ENCODE data around the gene ATP13A2. TPM values are rescaled to one million over a fixed set of nuclear protein-coding genes. Genes with fewer than 3 reads are reported as not detected.

Gene ATP13A2
- total RNA-seq, 5 donors from 2014 or later (not counting 1 experiment from before 2014, with no cell fraction given): 39.4 to 65.5 (median 58.2) TPM

DNA sequence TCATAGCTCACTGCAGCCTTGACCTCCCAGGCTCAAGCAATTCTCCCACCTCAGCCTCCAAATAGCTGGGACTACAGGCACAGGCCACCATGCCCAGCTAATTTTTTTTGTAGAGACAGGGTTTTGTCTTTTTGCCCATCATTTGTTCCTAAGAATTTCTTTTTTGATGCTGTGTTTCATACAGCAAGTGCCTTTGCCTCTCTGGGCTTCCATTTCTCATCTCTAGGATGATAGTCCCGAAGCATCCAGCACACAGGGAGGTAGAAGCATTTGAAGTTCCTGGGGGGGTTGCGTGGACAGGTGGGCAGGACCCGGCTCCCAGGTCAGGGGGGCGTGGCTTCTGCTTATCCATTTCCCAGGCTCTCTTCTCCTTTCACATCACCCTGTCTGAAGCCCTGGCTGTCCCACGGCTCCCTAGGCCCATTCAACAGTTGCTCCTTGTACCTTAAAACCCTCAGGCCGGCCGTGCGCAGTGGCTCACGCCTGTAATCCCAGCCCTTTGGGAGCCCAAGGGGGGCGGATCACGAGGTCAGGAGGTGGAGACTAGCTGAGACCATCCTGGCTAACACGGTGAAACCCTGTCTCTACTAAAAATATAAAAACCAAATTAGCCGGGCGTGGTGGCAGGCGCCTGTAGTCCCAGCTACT, 3.4 kb downstream of the ATP13A2 start:
- no peak for DNase-seq
- Histone ChIP-seq H3K27me3 (replicated peaks in 1 of 2; ENCODE audit: control insufficient read depth in 2 of 2, extremely low read depth in 1 of 2, insufficient read depth in 2 of 2, low read length in 1 of 2) (no peaks in the 10 kb centered on the region), H3K4me3 (ENCODE audit: control insufficient read depth in 1 of 2, extremely low read depth in 1 of 2, low read length in 1 of 2) (no peak overlapping the region), H3K27ac (ENCODE audit: low read length) (no peak overlapping the region), H3K36me3 (ENCODE audit: control insufficient read depth in 2 of 2, extremely low read depth in 1 of 2, insufficient read depth in 1 of 2, low read length in 1 of 2) (peaks cover 8 to 25% of the 10 kb centered on the region in 2 donors), H3K4me1 (ENCODE audit: control insufficient read depth in 1 of 2, extremely low read depth in 1 of 2, insufficient read depth in 2 of 2, low read length in 2 of 2) (peaks cover 7 to 24% of the 10 kb centered on the region in 2 experiments), H3K9me3 (no peaks in the 10 kb centered on the region)
- ATAC-seq (replicated peaks in 1 of 4): no peak
- 100% methylated on average over 3 of the region's 15 CpGs for WGBS (ENCODE audit: insufficient coverage)
- POLR2A ChIA-PET: interaction anchor here in 1 of 2 donors (0.6 kb wide), 1 partner anchor 12 kb away, joined by 16 read pairs; no protein-coding TSS in a partner anchor
- Mint-ChIP-seq H3K27ac (no peak overlapping the region), H3K9me3 (no peaks in the 10 kb centered on the region), H3K4me1 (peaks cover 19 to 23% (median 22%) of the 10 kb centered on the region in 3 donors), H3K36me3 (peaks cover 8% of the 10 kb centered on the region), H3K4me3 (no peak overlapping the region), H3K27me3 (no peaks in the 10 kb centered on the region)
- CTCF ChIA-PET: no interaction called here

DNA sequence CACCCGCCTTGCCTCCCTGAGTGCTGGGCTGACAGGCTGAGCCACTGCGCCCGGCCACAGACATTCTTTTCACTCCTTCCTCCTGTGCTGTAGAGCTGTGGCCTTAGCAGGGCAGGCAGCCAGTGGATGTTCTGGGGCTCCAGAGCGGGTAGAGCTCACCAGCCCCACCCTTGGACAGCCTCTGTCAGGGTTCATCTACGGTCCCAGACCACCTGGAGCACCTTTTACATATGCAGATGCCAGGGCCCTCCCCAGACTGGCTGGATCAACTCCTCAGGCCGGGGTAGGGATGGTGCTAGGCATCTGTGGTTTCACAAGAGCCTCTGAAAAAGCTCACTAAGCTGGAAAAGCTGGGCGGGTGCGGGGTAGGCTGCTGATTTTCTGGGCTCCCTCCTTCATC, 4.6 kb downstream of the ATP13A2 start:
- Mint-ChIP-seq H3K27ac (no peak overlapping the region), H3K9me3 (no peaks in the 10 kb centered on the region), H3K4me1 (peaks cover 17 to 22% (median 20%) of the 10 kb centered on the region in 3 donors), H3K27me3 (no peaks in the 10 kb centered on the region), H3K4me3 (no peak overlapping the region), H3K36me3 (peaks cover 15% of the 10 kb centered on the region)
- no peaks in the 10 kb centered on the region for H3K27me3 ChIP-seq (replicated peaks in 1 of 2; ENCODE audit: control insufficient read depth in 2 of 2, extremely low read depth in 1 of 2, insufficient read depth in 2 of 2, low read length in 1 of 2)
- ATAC-seq (replicated peaks in 1 of 4) (no peak), DNase-seq (no peak)
- ChIA-PET CTCF (no interaction called here), POLR2A (no interaction called here)
- H3K9me3 ChIP-seq: no peaks in the 10 kb centered on the region
- H3K4me3 ChIP-seq (ENCODE audit: control insufficient read depth in 1 of 2, extremely low read depth in 1 of 2, low read length in 1 of 2): no peak overlapping the region
- H3K27ac ChIP-seq (ENCODE audit: low read length): no peak overlapping the region
- 98% methylated on average over 5 of the region's 8 CpGs for WGBS (ENCODE audit: insufficient coverage)
- peaks cover 8 to 34% of the 10 kb centered on the region in 2 donors for H3K36me3 ChIP-seq (ENCODE audit: control insufficient read depth in 2 of 2, extremely low read depth in 1 of 2, insufficient read depth in 1 of 2, low read length in 1 of 2)
- H3K4me1 ChIP-seq (ENCODE audit: control insufficient read depth in 1 of 2, extremely low read depth in 1 of 2, insufficient read depth in 2 of 2, low read length in 2 of 2): peaks cover 7 to 20% of the 10 kb centered on the region in 2 experiments

DNA sequence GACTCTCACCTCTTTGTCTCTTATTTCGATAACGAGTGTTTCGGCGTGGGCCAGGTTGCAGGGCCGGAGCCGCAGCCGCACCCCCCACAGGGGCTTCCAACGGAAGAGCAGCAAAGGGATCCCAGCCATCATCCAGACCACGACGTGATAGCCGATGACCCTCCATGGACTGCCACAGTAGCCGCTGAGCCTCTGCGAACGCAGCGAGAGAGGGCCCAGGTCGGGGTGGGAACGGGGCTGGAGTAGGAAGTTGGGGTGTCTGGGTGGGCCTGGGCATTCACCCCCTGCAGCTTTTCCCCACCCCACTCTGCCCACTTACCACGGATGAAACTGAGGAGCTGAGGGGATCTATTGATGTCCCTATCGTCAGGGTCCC, 6.4 kb downstream of the ATP13A2 start:
- CTCF ChIA-PET: no interaction called here
- H3K27ac ChIP-seq (ENCODE audit: low read length): no peak overlapping the region
- POLR2A ChIA-PET: no interaction called here
- H3K36me3 ChIP-seq (ENCODE audit: control insufficient read depth in 2 of 2, extremely low read depth in 1 of 2, insufficient read depth in 1 of 2, low read length in 1 of 2): peaks cover 14 to 41% of the 10 kb centered on the region in 2 donors
- H3K9me3 ChIP-seq: no peaks in the 10 kb centered on the region
- Mint-ChIP-seq H3K36me3 (peaks cover 22% of the 10 kb centered on the region), H3K4me1 (peaks cover 8 to 12% (median 10%) of the 10 kb centered on the region in 3 donors), H3K27me3 (no peaks in the 10 kb centered on the region), H3K4me3 (no peak overlapping the region), H3K27ac (no peak overlapping the region), H3K9me3 (no peaks in the 10 kb centered on the region)
- H3K4me3 ChIP-seq (ENCODE audit: control insufficient read depth in 1 of 2, extremely low read depth in 1 of 2, low read length in 1 of 2): no peak overlapping the region
- H3K4me1 ChIP-seq (ENCODE audit: control insufficient read depth in 1 of 2, extremely low read depth in 1 of 2, insufficient read depth in 2 of 2, low read length in 2 of 2): peaks cover 2 to 7% of the 10 kb centered on the region in 2 experiments
- H3K27me3 ChIP-seq (replicated peaks in 1 of 2; ENCODE audit: control insufficient read depth in 2 of 2, extremely low read depth in 1 of 2, insufficient read depth in 2 of 2, low read length in 1 of 2): no peaks in the 10 kb centered on the region
- WGBS (ENCODE audit: insufficient coverage): 96% methylated on average over 8 of the region's 19 CpGs
- DNase-seq (no peak), ATAC-seq (replicated peaks in 1 of 4) (no peak)

DNA sequence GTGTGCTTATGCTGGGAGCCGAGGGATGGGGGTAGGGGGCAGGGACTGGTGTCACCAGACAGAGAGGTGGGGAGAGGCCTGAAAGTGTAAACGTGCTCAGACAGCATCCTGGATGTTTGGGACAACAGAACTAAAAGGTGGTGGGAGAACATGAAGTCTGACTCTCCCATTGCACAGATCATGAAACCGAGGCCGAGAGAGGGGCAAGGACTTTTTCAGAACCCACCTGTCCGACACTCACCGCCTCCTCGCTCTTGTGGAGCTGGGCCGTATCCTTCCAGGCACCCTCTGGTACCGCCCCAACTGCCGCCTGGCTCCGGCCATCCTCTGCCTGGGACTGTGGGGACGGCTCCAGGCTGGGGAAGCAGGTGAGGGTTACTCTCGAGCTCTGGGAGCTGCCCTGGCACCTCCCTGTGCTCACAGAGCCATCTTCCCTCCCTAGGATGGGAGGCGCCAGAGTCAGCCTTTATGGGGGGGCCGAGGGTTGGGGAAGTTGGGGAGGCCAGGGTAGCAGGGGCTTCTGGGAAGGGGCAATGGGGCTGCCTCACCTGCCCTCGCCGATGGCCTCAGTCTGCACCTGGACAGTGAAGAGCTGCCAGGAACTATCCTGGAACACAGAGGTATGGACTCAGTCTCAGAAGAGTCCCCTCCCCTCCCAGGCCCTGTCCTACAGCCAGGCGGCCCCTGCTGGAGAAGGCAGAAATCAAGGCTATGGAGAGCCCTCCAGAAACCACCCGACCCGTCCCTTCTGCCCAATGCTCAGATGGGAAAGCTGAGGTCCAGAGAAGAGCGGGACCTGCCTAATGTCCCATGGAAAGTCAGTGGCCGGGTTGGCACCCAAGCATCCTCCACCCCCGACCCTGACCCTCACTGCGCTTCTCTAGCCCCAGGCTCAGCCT, 7.0 kb downstream of the ATP13A2 start:
- peaks cover 0 to under 1% of the 10 kb centered on the region in 2 experiments for H3K4me1 ChIP-seq (ENCODE audit: control insufficient read depth in 1 of 2, extremely low read depth in 1 of 2, insufficient read depth in 2 of 2, low read length in 2 of 2)

DNA sequence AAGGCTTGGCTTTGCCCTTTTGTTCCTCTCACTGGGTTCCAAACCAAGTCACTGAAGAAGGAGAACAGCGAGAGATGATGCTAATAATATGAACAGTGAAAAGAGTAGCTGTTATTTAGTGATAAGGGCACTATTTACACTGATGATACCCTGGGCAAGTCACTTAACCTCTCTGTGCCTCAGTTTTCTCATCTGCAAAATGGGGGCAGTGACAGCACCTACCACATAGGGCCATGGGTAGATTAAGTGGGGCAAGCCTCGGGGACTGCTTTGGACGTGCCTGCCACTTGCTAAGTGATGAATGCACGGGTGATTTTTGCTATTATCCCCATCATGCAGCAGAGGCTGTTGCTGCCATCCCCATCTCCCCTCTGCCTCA, 9.2 kb downstream of the ATP13A2 start:
- Histone ChIP-seq H3K36me3 (ENCODE audit: control insufficient read depth in 2 of 2, extremely low read depth in 1 of 2, insufficient read depth in 1 of 2, low read length in 1 of 2) (peaks cover 18 to 59% of the 10 kb centered on the region in 2 donors), H3K27ac (ENCODE audit: low read length) (no peak overlapping the region), H3K4me3 (ENCODE audit: control insufficient read depth in 1 of 2, extremely low read depth in 1 of 2, low read length in 1 of 2) (no peak overlapping the region), H3K4me1 (ENCODE audit: control insufficient read depth in 1 of 2, extremely low read depth in 1 of 2, insufficient read depth in 2 of 2, low read length in 2 of 2) (no peaks in the 10 kb centered on the region), H3K9me3 (no peaks in the 10 kb centered on the region), H3K27me3 (replicated peaks in 1 of 2; ENCODE audit: control insufficient read depth in 2 of 2, extremely low read depth in 1 of 2, insufficient read depth in 2 of 2, low read length in 1 of 2) (no peaks in the 10 kb centered on the region)
- H3K27me3 Mint-ChIP-seq: no peaks in the 10 kb centered on the region
- ATAC-seq (replicated peaks in 1 of 4) (no peak), DNase-seq (no peak)
- POLR2A ChIA-PET: no interaction called here
- no CpG with 5 or more reads among the region's 4 CpGs for WGBS (ENCODE audit: insufficient coverage)
- H3K36me3 Mint-ChIP-seq: peaks cover 37% of the 10 kb centered on the region
- no peak overlapping the region for H3K27ac Mint-ChIP-seq
- no peaks in the 10 kb centered on the region for H3K4me1 Mint-ChIP-seq
- H3K4me3 Mint-ChIP-seq: no peak overlapping the region
- H3K9me3 Mint-ChIP-seq: no peaks in the 10 kb centered on the region
- CTCF ChIA-PET: no interaction called here

More for the DNA sequence above, 7.0 kb downstream of the ATP13A2 start:
- ATAC-seq (replicated peaks in 1 of 4) (no peak), DNase-seq (no peak)
- H3K4me3 Mint-ChIP-seq: no peak overlapping the region
- Histone ChIP-seq H3K4me3 (ENCODE audit: control insufficient read depth in 1 of 2, extremely low read depth in 1 of 2, low read length in 1 of 2) (no peak overlapping the region), H3K36me3 (ENCODE audit: control insufficient read depth in 2 of 2, extremely low read depth in 1 of 2, insufficient read depth in 1 of 2, low read length in 1 of 2) (peaks cover 15 to 44% of the 10 kb centered on the region in 2 donors), H3K27ac (ENCODE audit: low read length) (no peak overlapping the region), H3K9me3 (no peaks in the 10 kb centered on the region), H3K27me3 (replicated peaks in 1 of 2; ENCODE audit: control insufficient read depth in 2 of 2, extremely low read depth in 1 of 2, insufficient read depth in 2 of 2, low read length in 1 of 2) (no peaks in the 10 kb centered on the region)
- POLR2A ChIA-PET: no interaction called here
- 95% methylated on average over 17 of the region's 24 CpGs for WGBS (ENCODE audit: insufficient coverage)
- H3K9me3 Mint-ChIP-seq: no peaks in the 10 kb centered on the region
- peaks cover 1 to 5% (median 5%) of the 10 kb centered on the region in 3 donors for H3K4me1 Mint-ChIP-seq
- CTCF ChIA-PET: no interaction called here
- no peak overlapping the region for H3K27ac Mint-ChIP-seq
- peaks cover 23% of the 10 kb centered on the region for H3K36me3 Mint-ChIP-seq
- no peaks in the 10 kb centered on the region for H3K27me3 Mint-ChIP-seq

DNA sequence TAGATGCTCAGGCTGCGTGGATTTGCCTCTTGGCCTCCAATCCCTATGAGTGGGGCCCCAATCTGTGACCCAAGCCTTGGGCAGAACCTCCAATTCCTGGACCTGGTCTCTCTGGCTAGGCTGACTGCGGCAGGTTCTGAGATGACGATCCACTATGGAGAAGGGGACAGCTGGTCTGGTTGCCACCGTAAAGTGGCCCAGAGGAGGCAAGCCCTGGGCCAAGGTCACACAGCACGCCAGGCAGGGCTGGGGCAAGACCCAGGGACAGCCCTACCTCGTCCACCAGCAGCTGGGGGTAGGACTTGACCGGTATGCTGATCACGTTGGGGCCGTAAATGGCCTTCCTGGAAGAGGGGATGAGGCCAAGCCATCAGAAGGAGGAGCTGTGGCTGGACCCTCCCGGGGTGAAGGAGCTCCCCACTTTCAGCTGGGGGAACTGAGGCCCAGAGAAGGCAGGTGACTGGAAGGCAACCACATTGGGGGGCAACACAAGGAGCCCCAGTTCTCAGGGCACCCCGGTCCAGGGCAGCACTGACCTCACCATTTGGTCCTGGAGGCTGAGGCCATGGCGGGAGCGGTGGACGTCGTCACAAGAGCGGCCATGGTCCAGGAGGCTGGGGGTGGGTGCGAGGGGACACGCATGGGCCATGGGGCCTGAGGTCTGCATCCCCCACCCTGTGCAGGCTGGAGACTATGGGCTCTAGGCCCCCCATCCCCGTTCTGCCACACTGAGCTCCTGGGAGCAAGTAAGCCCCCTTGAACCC, 9.8 kb downstream of the ATP13A2 start:
- Mint-ChIP-seq H3K36me3 (peaks cover 37% of the 10 kb centered on the region), H3K4me3 (no peak overlapping the region), H3K4me1 (no peaks in the 10 kb centered on the region), H3K27me3 (no peaks in the 10 kb centered on the region), H3K27ac (no peak overlapping the region), H3K9me3 (no peaks in the 10 kb centered on the region)
- Histone ChIP-seq H3K36me3 (ENCODE audit: control insufficient read depth in 2 of 2, extremely low read depth in 1 of 2, insufficient read depth in 1 of 2, low read length in 1 of 2) (peaks cover 18 to 62% of the 10 kb centered on the region in 2 donors), H3K4me1 (ENCODE audit: control insufficient read depth in 1 of 2, extremely low read depth in 1 of 2, insufficient read depth in 2 of 2, low read length in 2 of 2) (no peaks in the 10 kb centered on the region), H3K9me3 (no peaks in the 10 kb centered on the region), H3K27me3 (replicated peaks in 1 of 2; ENCODE audit: control insufficient read depth in 2 of 2, extremely low read depth in 1 of 2, insufficient read depth in 2 of 2, low read length in 1 of 2) (no peaks in the 10 kb centered on the region), H3K4me3 (ENCODE audit: control insufficient read depth in 1 of 2, extremely low read depth in 1 of 2, low read length in 1 of 2) (no peak overlapping the region), H3K27ac (ENCODE audit: low read length) (no peak overlapping the region)
- ChIA-PET POLR2A (no interaction called here), CTCF (no interaction called here)
- DNase-seq: no peak
- WGBS (ENCODE audit: insufficient coverage): 92% methylated on average over 17 of the region's 19 CpGs
- no peak for ATAC-seq (replicated peaks in 1 of 4)

Measured in T-cell (primary cell).